Measurements from ENCODE around the gene HNRNPUL1. TPM values are rescaled to one million over a fixed set of nuclear protein-coding genes. Genes with fewer than 3 reads are reported as not detected.

Gene HNRNPUL1
- total and polyA plus RNA-seq, 2 experiments from 2014 or later, result 111 to 112 TPM

DNA sequence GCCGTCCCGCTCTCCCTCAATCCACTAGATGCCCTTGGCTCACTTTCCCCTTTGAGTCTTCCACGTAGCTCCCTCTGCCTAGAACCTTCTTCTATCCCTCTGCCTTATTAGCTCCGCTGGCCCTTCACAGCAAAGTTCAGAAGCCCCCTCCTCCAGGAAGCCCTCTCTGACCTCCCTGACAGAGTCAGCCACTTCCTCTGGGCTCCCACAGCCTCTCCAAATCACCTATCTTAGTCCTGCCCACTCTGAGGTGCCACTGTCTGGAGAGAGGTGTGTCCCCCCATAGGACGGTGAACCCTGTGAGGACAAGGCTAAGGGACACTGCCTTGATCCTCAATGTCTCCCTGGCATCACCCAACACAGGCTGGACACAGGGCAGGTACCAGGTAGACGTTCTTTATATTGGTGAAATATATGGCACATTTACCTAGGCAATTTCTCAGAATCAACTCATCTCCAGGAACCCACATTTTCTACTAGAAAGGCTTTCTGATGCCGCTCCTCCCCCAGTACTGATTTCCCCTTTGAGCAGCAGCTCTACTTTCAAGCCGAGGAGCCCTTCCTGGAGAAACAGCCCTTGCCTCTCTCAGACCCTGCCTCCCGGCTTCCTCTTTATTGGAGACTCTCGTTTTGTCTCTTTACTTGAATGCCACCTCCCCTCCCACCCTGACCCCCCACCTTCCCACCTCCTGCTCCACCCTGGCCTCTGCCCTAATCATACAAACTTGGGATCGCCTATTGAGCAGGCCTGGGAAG lies 93.0 kb downstream of the HNRNPUL1 start:
- H3K36me3 ChIP-seq (ENCODE audit: low read depth), result no peaks in the 10 kb centered on the region
- no peak for TF ChIP-seq EZH2phosphoT487 (IDR thresholded peaks at IDR 0.05; ENCODE audit: insufficient read depth, low read depth)
- no peak for TF ChIP-seq EZH2 (IDR thresholded peaks at IDR 0.05; ENCODE audit: insufficient read depth, poor library complexity, severe bottlenecking)
- H3K9ac ChIP-seq, result no peak overlapping the region
- H3K4me2 ChIP-seq (ENCODE audit: unreplicated experiment), result no peak overlapping the region
- H3K4me3 ChIP-seq, result no peak overlapping the region
- H3K27ac ChIP-seq, result no peak overlapping the region
- no peaks in the 10 kb centered on the region for H3K27me3 ChIP-seq (replicated peaks; ENCODE audit: insufficient read depth)
- WGBS, 2 experiments (ENCODE audit: low coverage in 1 of 2, low lambda C conversion rate in 2 of 2, missing lambda C conversion rate in 2 of 2), result 88% methylated on average over 10 to 11 of the region's 11 CpGs
- H3K79me2 ChIP-seq (ENCODE audit: insufficient read depth), result peaks cover 12% of the 10 kb centered on the region
- H4K20me1 ChIP-seq (ENCODE audit: insufficient read depth), result no peaks in the 10 kb centered on the region
- H3K4me1 ChIP-seq (ENCODE audit: insufficient read depth), result no peaks in the 10 kb centered on the region
- no peak overlapping the region for H2AFZ ChIP-seq
- DNase-seq, result no peak
- H3F3A ChIP-seq (ENCODE audit: insufficient read depth), result no peaks in the 10 kb centered on the region; the same call in 1 of the 2 replicates
- in situ Hi-C loops (cut with MboI), result no loop called here
- H3K9me2 ChIP-seq (ENCODE audit: insufficient read depth), result no peaks in the 10 kb centered on the region
- no peaks in the 10 kb centered on the region for H3K9me3 ChIP-seq (ENCODE audit: low read depth)

Small RNAs within 50 kb of the gene (small RNA-seq; reads per million reads assigned to genes)
- not detected for gene RN7SL34P (ENCODE audit: low read depth, low replicate concordance)

Other genes with a start within 250 kb of the HNRNPUL1 start
- gene CYP2A13, start 175.9 kb upstream of the HNRNPUL1 start, total RNA-seq (2014; rRNA removed; shearing (Covaris generic)), result not detected in 2 replicates
- not detected in 2 replicates for gene CYP2A13, start 175.9 kb upstream of the HNRNPUL1 start, polyA plus RNA-seq (2016; fragmentation: Nextera tagmentation; extraction: Ambion mirVana)
- gene CYP2F1, start 149.9 kb upstream of the HNRNPUL1 start, total RNA-seq (2014; rRNA removed; shearing (Covaris generic)), result not detected in 2 replicates
- gene CYP2F1, start 149.9 kb upstream of the HNRNPUL1 start, polyA plus RNA-seq (2016; fragmentation: Nextera tagmentation; extraction: Ambion mirVana), result not detected in 2 replicates
- 0.13 TPM in 1 of 2 replicates, not detected in the other for gene CYP2S1, start 71.2 kb upstream of the HNRNPUL1 start, total RNA-seq (2014; rRNA removed; shearing (Covaris generic))
- gene CYP2S1, start 71.2 kb upstream of the HNRNPUL1 start, polyA plus RNA-seq (2016; fragmentation: Nextera tagmentation; extraction: Ambion mirVana), result not detected in 2 replicates
- gene AXL, start 45.1 kb upstream of the HNRNPUL1 start, total RNA-seq (2014; rRNA removed; shearing (Covaris generic)), result 401 and 421 TPM in 2 replicates
- 340 and 348 TPM in 2 replicates for gene AXL, start 45.1 kb upstream of the HNRNPUL1 start, polyA plus RNA-seq (2016; fragmentation: Nextera tagmentation; extraction: Ambion mirVana)
- 5.2 and 5.9 TPM in 2 replicates for gene CCDC97, start 45.8 kb downstream of the HNRNPUL1 start, total RNA-seq (2014; rRNA removed; shearing (Covaris generic))
- 11.4 and 12.3 TPM in 2 replicates for gene CCDC97, start 45.8 kb downstream of the HNRNPUL1 start, polyA plus RNA-seq (2016; fragmentation: Nextera tagmentation; extraction: Ambion mirVana)
- gene TGFB1, start 89.5 kb downstream of the HNRNPUL1 start, total RNA-seq (2014; rRNA removed; shearing (Covaris generic)), result 21.4 and 23.5 TPM in 2 replicates
- gene TGFB1, start 89.5 kb downstream of the HNRNPUL1 start, polyA plus RNA-seq (2016; fragmentation: Nextera tagmentation; extraction: Ambion mirVana), result 12.4 and 13.9 TPM in 2 replicates
- gene B9D2, start 99.8 kb downstream of the HNRNPUL1 start, total RNA-seq (2014; rRNA removed; shearing (Covaris generic)), result 8.1 and 9.6 TPM in 2 replicates
- gene B9D2, start 99.8 kb downstream of the HNRNPUL1 start, polyA plus RNA-seq (2016; fragmentation: Nextera tagmentation; extraction: Ambion mirVana), result 13.2 and 13.8 TPM in 2 replicates
- gene TMEM91, start 112.2 kb downstream of the HNRNPUL1 start, total RNA-seq (2014; rRNA removed; shearing (Covaris generic)), result 3.9 and 5.3 TPM in 2 replicates
- 6.6 and 7.8 TPM in 2 replicates for gene TMEM91, start 112.2 kb downstream of the HNRNPUL1 start, polyA plus RNA-seq (2016; fragmentation: Nextera tagmentation; extraction: Ambion mirVana)
- gene EXOSC5, start 133.0 kb downstream of the HNRNPUL1 start, total RNA-seq (2014; rRNA removed; shearing (Covaris generic)), result 20.7 and 21.4 TPM in 2 replicates
- gene EXOSC5, start 133.0 kb downstream of the HNRNPUL1 start, polyA plus RNA-seq (2016; fragmentation: Nextera tagmentation; extraction: Ambion mirVana), result 26.4 and 29.4 TPM in 2 replicates
- gene BCKDHA, start 133.4 kb downstream of the HNRNPUL1 start, total RNA-seq (2014; rRNA removed; shearing (Covaris generic)), result 26.8 and 51.0 TPM in 2 replicates
- gene BCKDHA, start 133.4 kb downstream of the HNRNPUL1 start, polyA plus RNA-seq (2016; fragmentation: Nextera tagmentation; extraction: Ambion mirVana), result 29.4 and 32.0 TPM in 2 replicates
- 5.0 and 5.9 TPM in 2 replicates for gene B3GNT8, start 163.0 kb downstream of the HNRNPUL1 start, total RNA-seq (2014; rRNA removed; shearing (Covaris generic))
- gene B3GNT8, start 163.0 kb downstream of the HNRNPUL1 start, polyA plus RNA-seq (2016; fragmentation: Nextera tagmentation; extraction: Ambion mirVana), result 2.3 and 3.1 TPM in 2 replicates
- gene DMAC2, start 175.5 kb downstream of the HNRNPUL1 start, total RNA-seq (2014; rRNA removed; shearing (Covaris generic)), result 52.9 and 72.8 TPM in 2 replicates
- gene DMAC2, start 175.5 kb downstream of the HNRNPUL1 start, polyA plus RNA-seq (2016; fragmentation: Nextera tagmentation; extraction: Ambion mirVana), result 49.2 and 50.6 TPM in 2 replicates
- not detected in 2 replicates for gene ERICH4, start 178.8 kb downstream of the HNRNPUL1 start, total RNA-seq (2014; rRNA removed; shearing (Covaris generic))
- gene ERICH4, start 178.8 kb downstream of the HNRNPUL1 start, polyA plus RNA-seq (2016; fragmentation: Nextera tagmentation; extraction: Ambion mirVana), result not detected in 2 replicates